Keratinocyte (primary cell): Measurements from ENCODE around the gene UBE2E3.

ENCODE experiments used
- CTCF ChIP-seq, 3 experiments: IDR thresholded peaks in 1 of 3; conservative IDR thresholded peaks in 1 of 3; optimal IDR thresholded peaks in 1 of 3; 2 replicates in 2 of 3; 3 replicates in 1 of 3; pipeline versions ENCODE3 to v1.5.1; 2011; ENCODE audit warnings: low read length in 3 of 3, mild to moderate bottlenecking in 3 of 3, moderate library complexity in 2 of 3, control low read depth in 1 of 3, inconsistent platforms in 1 of 3; ENCODE audit not compliant: insufficient read depth in 2 of 3; ENCODE audit errors: extremely low read depth in 1 of 3
- EZH2 ChIP-seq: IDR thresholded peaks from one replicate; pipeline ENCODE4 v1.6.1; 2012; ENCODE audit warnings: inconsistent platforms, mild to moderate bottlenecking, low read length, moderate library complexity

- TF ChIP-seq CTCF (optimal IDR thresholded peaks at IDR 0.05 in 1 of 3, IDR thresholded peaks at IDR 0.05 in 1 of 3, conservative IDR thresholded peaks at IDR 0.05 in 1 of 3; ENCODE audit: extremely low read depth in 1 of 3, insufficient read depth in 2 of 3, low read length in 3 of 3) (no peak), EZH2 (no peak)
Measured at GRCh38 chr2:181005809-181006208, 25.4 kb downstream of the UBE2E3 start.
